HG03135 (cell line): ENCODE results near the gene GJB5.
"Not testable (repeated sequence)": the region's sequence is repeated elsewhere in the genome, so short reads cannot be mapped to it uniquely, and the experiment has no call there.

Experiments used
- ATAC-seq: cut with Tn5 transposase; IDR thresholded peaks from one replicate; pipeline ENCODE4 v1.9.1; 2021; ENCODE audit warnings: mild to moderate bottlenecking, moderate library complexity; ENCODE audit not compliant: unreplicated experiment

GJB5 gene

GRCh38 chr1:34773114-34773513, 18.3 kb downstream of the GJB5 start:
- ATAC-seq: not testable (repeated sequence)

- ATAC-seq: no peak
Measured at GRCh38 chr1:34774957-34775356, 20.1 kb downstream of the GJB5 start.

- ATAC-seq: no peak
Measured at GRCh38 chr1:34776911-34777310, 22.1 kb downstream of the GJB5 start.

- ATAC-seq: no peak
Measured at GRCh38 chr1:34777519-34778321, 22.9 kb downstream of the GJB5 start.

- ATAC-seq: no peak
Measured at GRCh38 chr1:34778381-34778780, 23.5 kb downstream of the GJB5 start.

GRCh38 chr1:34779005-34779404, 24.2 kb downstream of the GJB5 start:
- no peak for ATAC-seq

- no peak for ATAC-seq
Measured at GRCh38 chr1:34779526-34779925, 24.7 kb downstream of the GJB5 start.

- ATAC-seq: no peak
Measured at GRCh38 chr1:34779962-34780361, 25.1 kb downstream of the GJB5 start.

GRCh38 chr1:34780528-34780927, 25.7 kb downstream of the GJB5 start:
- ATAC-seq: no peak

GRCh38 chr1:34781071-34781843, 26.4 kb downstream of the GJB5 start, which contains the start of gene GJB3:
Gene GJB3, plus strand, starts transcription at chr1:34781214. Its CDS starts 3,549 bp downstream, at chr1:34784763.
- no peak for ATAC-seq

GRCh38 chr1:34781844-34782391, 27.1 kb downstream of the GJB5 start:
- no peak for ATAC-seq

- ATAC-seq: no peak
Measured at GRCh38 chr1:34784751-34785221, 29.9 kb downstream of the GJB5 start.

GRCh38 chr1:34785231-34785874, 30.5 kb downstream of the GJB5 start:
- ATAC-seq: no peak

GRCh38 chr1:34785875-34786470, 31.1 kb downstream of the GJB5 start:
- ATAC-seq: no peak

GRCh38 chr1:34786521-34787325, 31.9 kb downstream of the GJB5 start:
- ATAC-seq: peak; percentile 65

GRCh38 chr1:34787461-34788420, 32.9 kb downstream of the GJB5 start:
- ATAC-seq: no peak

- no peak for ATAC-seq
Measured at GRCh38 chr1:34790985-34791384, 36.1 kb downstream of the GJB5 start.

GRCh38 chr1:34792424-34792823, 37.6 kb downstream of the GJB5 start:
- ATAC-seq: no peak
